RWPE2 (cell line): ENCODE data around the gene AARS2.
"Not testable (repeated sequence)": the region's sequence is repeated elsewhere in the genome, so short reads cannot be mapped to it uniquely, and the experiment has no call there.

Source experiments
- ATAC-seq: fragments of 200-7000 bp; cut with Tn5 transposase; 3 replicates; pipeline ENCODE4 v1.9.1; 2021; ENCODE audit warnings: low read depth
- DNase-seq: peaks from one replicate; pipeline ENCODE4 v3.0.0-alpha.2; 2020; ENCODE audit warnings: low spot score
- H3K27ac ChIP-seq: fragments of 450-650 bp; 2 replicates; pipeline ENCODE4 v1.5.1; 2017; ENCODE audit warnings: mild to moderate bottlenecking; ENCODE audit not compliant: poor library complexity, severe bottlenecking
- H3K27me3 ChIP-seq: fragments of 250-450 bp; sonication (Bioruptor Pico); 2 replicates; pipeline ENCODE4 v1.5.1; 2021; ENCODE audit warnings: mild to moderate bottlenecking, moderate library complexity; ENCODE audit not compliant: insufficient read depth, poor library complexity, severe bottlenecking
- H3K36me3 ChIP-seq: fragments of 250-450 bp; sonication (Bioruptor Pico); 2 replicates; pipeline ENCODE4 v1.5.1; 2020; ENCODE audit warnings: low read depth, mild to moderate bottlenecking, moderate library complexity
- H3K4me1 ChIP-seq: fragments of 250-450 bp; sonication (Bioruptor Pico); 2 replicates; pipeline ENCODE4 v1.5.1; 2021; ENCODE audit warnings: mild to moderate bottlenecking, moderate library complexity; ENCODE audit not compliant: insufficient read depth, poor library complexity, severe bottlenecking
- H3K4me3 ChIP-seq: fragments of 250-450 bp; sonication (Bioruptor Pico); 2 replicates; pipeline ENCODE4 v1.5.1; 2021; ENCODE audit warnings: mild to moderate bottlenecking, moderate library complexity; ENCODE audit not compliant: severe bottlenecking
- H3K9me3 ChIP-seq: fragments of 250-450 bp; sonication (Bioruptor Pico); 2 replicates; pipeline ENCODE4 v1.5.1; 2021; ENCODE audit warnings: mild to moderate bottlenecking, moderate library complexity; ENCODE audit not compliant: severe bottlenecking
- TF ChIP-seq, protein P1 (sequence below): fragments of 450-650 bp; IDR thresholded peaks from one replicate; pipeline ENCODE4 v1.5.1; 2017; ENCODE audit warnings: mild to moderate bottlenecking, moderate library complexity; ENCODE audit not compliant: poor library complexity, severe bottlenecking

Gene AARS2

DNA sequence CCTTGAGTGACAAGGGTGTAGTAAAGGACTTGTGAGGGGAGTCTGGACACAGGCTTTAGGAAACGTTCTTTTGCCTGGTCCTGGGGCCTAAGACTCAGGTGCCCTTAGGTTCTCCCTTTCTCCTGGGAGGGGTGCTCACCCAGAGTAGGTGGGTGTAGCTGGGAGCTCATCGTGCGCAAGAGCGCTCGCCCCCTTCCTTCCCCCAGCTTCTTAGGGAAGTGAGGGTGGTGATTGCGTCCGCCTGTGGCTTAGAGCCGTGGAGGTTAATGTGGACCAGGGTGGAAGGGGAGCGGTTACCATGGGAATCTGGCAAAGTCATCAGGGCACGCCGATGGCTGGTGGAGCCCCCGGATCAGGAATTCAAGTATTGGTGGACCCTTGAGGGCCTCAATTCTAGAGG lies 3.3 kb upstream of the AARS2 start:
- no peak for ATAC-seq
- Histone ChIP-seq H3K9me3 (no peaks in the 10 kb centered on the region), H3K27me3 (peaks cover 8% of the 10 kb centered on the region), H3K4me3 (no peak overlapping the region), H3K36me3 (peaks cover 7% of the 10 kb centered on the region), H3K27ac (no peak overlapping the region), H3K4me1 (peaks cover 5% of the 10 kb centered on the region)
- TF ChIP-seq, protein P1, sequence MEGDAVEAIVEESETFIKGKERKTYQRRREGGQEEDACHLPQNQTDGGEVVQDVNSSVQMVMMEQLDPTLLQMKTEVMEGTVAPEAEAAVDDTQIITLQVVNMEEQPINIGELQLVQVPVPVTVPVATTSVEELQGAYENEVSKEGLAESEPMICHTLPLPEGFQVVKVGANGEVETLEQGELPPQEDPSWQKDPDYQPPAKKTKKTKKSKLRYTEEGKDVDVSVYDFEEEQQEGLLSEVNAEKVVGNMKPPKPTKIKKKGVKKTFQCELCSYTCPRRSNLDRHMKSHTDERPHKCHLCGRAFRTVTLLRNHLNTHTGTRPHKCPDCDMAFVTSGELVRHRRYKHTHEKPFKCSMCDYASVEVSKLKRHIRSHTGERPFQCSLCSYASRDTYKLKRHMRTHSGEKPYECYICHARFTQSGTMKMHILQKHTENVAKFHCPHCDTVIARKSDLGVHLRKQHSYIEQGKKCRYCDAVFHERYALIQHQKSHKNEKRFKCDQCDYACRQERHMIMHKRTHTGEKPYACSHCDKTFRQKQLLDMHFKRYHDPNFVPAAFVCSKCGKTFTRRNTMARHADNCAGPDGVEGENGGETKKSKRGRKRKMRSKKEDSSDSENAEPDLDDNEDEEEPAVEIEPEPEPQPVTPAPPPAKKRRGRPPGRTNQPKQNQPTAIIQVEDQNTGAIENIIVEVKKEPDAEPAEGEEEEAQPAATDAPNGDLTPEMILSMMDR = no peak
- DNase-seq = no peak

DNA sequence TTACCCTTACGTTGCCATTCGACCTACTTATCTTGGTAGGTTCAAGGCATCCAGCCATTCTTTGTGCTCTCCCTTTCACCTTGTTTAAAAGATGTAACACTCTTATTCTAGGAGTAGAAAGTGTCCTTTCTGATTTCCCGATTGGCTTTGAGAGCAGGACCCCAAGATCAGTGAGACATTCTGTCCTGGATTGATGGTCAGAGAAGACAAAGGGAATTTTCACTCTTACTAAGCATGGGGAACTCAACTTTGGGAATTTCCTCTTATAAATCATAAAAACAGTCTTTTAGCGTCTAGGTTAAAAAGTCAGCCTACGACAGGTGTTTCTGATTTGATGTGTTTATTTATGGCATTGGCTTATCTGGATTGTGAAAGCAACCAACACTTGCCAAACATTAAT lies 2.8 kb upstream of the AARS2 start:
- TF ChIP-seq, protein P1 = no peak
- DNase-seq = no peak

DNA sequence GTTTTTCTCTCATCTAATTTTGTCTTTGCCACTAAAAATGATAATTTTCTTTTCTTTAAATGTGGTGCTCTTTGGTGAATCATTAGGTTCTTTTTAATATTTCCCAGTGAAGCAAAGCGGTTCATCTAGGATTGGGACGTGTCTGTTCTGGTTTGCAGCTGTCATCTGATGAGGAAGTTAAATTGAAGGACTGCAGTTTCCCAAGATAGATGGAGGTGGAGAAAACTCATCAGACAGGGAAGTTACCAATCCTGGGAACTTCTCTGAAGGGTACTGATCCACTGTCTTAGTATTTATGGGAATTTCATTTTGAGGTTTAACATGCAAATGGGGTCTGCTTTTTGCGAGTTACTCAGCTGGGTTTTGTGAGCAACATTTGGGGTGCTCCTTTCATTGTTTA lies 2.4 kb upstream of the AARS2 start:
- peaks cover 8% of the 10 kb centered on the region for H3K27me3 ChIP-seq
- DNase-seq (no peak), ATAC-seq (no peak)
- no peak overlapping the region for H3K4me3 ChIP-seq
- TF ChIP-seq, protein P1 = no peak
- H3K4me1 ChIP-seq = peaks cover 5% of the 10 kb centered on the region
- H3K9me3 ChIP-seq = no peaks in the 10 kb centered on the region
- peaks cover 17% of the 10 kb centered on the region for H3K36me3 ChIP-seq
- no peak overlapping the region for H3K27ac ChIP-seq

More for the DNA sequence above, 2.8 kb upstream of the AARS2 start:
- no peak for ATAC-seq
- Histone ChIP-seq H3K4me3 (no peak overlapping the region), H3K4me1 (peaks cover 5% of the 10 kb centered on the region), H3K36me3 (peaks cover 12% of the 10 kb centered on the region), H3K9me3 (no peaks in the 10 kb centered on the region), H3K27ac (no peak overlapping the region), H3K27me3 (peaks cover 8% of the 10 kb centered on the region)

- H3K4me3 ChIP-seq, ATAC-seq, H3K27me3 ChIP-seq, H3K27ac ChIP-seq, DNase-seq, H3K4me1 ChIP-seq, H3K9me3 ChIP-seq: not testable (repeated sequence)
- H3K36me3 ChIP-seq = peaks cover 25% of the 10 kb centered on the region
Observed at GRCh38 chr6:44314657-44315056, 1.5 kb upstream of the AARS2 start.

GRCh38 chr6:44311767-44312166 lies 1.4 kb downstream of the AARS2 start:
- H3K4me3 ChIP-seq = no peak overlapping the region
- no peak for DNase-seq
- H3K27ac ChIP-seq = no peak overlapping the region
- TF ChIP-seq, protein P1 = no peak
- no peak for ATAC-seq
- no peaks in the 10 kb centered on the region for H3K9me3 ChIP-seq
- peaks cover 44% of the 10 kb centered on the region for H3K36me3 ChIP-seq
- H3K27me3 ChIP-seq = no peaks in the 10 kb centered on the region
- H3K4me1 ChIP-seq = peaks cover 15% of the 10 kb centered on the region
